Measurements from ENCODE around the gene CALN1.

CALN1 gene

GRCh38 chr7:72283309-72283708 is 128.8 kb downstream of the CALN1 start:
- Histone ChIP-seq H3K4me2 (ENCODE audit: low read depth, low read length) (no peak overlapping the region), H3K9me2 (replicated peaks; ENCODE audit: insufficient read depth, low read length) (no peaks in the 10 kb centered on the region), H3K4me3 (ENCODE audit: low read length) (no peak overlapping the region), H3K9ac (ENCODE audit: low read length) (no peak overlapping the region), H3K4me1 (ENCODE audit: low read length) (no peaks in the 10 kb centered on the region), H4K20me1 (ENCODE audit: insufficient read depth, low read length) (no peaks in the 10 kb centered on the region), H3K27ac (ENCODE audit: low read length) (no peak overlapping the region), H3K79me2 (ENCODE audit: low read length) (no peaks in the 10 kb centered on the region), H3K27me3 (replicated peaks; ENCODE audit: insufficient read depth, low read length) (no peaks in the 10 kb centered on the region), H3F3A (ENCODE audit: insufficient read depth, low read length) (no peaks in the 10 kb centered on the region), H3K36me3 (replicated peaks; ENCODE audit: insufficient read depth, low read length) (no peaks in the 10 kb centered on the region), H2AFZ (ENCODE audit: low read length) (no peak overlapping the region), H3K9me3 (replicated peaks; ENCODE audit: insufficient read depth, low read length) (no peaks in the 10 kb centered on the region)
- TF ChIP-seq EZH2phosphoT487 (IDR thresholded peaks at IDR 0.05; ENCODE audit: low read length) (no peak), EZH2 (optimal IDR thresholded peaks at IDR 0.05; ENCODE audit: low read depth, low read length) (no peak)
- TF ChIP-seq, protein P1, sequence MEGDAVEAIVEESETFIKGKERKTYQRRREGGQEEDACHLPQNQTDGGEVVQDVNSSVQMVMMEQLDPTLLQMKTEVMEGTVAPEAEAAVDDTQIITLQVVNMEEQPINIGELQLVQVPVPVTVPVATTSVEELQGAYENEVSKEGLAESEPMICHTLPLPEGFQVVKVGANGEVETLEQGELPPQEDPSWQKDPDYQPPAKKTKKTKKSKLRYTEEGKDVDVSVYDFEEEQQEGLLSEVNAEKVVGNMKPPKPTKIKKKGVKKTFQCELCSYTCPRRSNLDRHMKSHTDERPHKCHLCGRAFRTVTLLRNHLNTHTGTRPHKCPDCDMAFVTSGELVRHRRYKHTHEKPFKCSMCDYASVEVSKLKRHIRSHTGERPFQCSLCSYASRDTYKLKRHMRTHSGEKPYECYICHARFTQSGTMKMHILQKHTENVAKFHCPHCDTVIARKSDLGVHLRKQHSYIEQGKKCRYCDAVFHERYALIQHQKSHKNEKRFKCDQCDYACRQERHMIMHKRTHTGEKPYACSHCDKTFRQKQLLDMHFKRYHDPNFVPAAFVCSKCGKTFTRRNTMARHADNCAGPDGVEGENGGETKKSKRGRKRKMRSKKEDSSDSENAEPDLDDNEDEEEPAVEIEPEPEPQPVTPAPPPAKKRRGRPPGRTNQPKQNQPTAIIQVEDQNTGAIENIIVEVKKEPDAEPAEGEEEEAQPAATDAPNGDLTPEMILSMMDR (IDR thresholded peaks at IDR 0.05; ENCODE audit: low read length) = no peak
- no peak for DNase-seq

GRCh38 chr7:72281308-72281707 is 130.8 kb downstream of the CALN1 start:
- Histone ChIP-seq H4K20me1 (ENCODE audit: insufficient read depth, low read length) (no peaks in the 10 kb centered on the region), H3K4me1 (ENCODE audit: low read length) (no peaks in the 10 kb centered on the region), H3K9ac (ENCODE audit: low read length) (no peak overlapping the region), H3K4me3 (ENCODE audit: low read length) (no peak overlapping the region), H3K79me2 (ENCODE audit: low read length) (no peaks in the 10 kb centered on the region), H3K27ac (ENCODE audit: low read length) (no peak overlapping the region), H3F3A (ENCODE audit: insufficient read depth, low read length) (no peaks in the 10 kb centered on the region), H3K9me2 (replicated peaks; ENCODE audit: insufficient read depth, low read length) (no peaks in the 10 kb centered on the region), H2AFZ (ENCODE audit: low read length) (no peak overlapping the region), H3K36me3 (replicated peaks; ENCODE audit: insufficient read depth, low read length) (no peaks in the 10 kb centered on the region), H3K27me3 (replicated peaks; ENCODE audit: insufficient read depth, low read length) (no peaks in the 10 kb centered on the region), H3K4me2 (ENCODE audit: low read depth, low read length) (no peak overlapping the region), H3K9me3 (replicated peaks; ENCODE audit: insufficient read depth, low read length) (no peaks in the 10 kb centered on the region)
- no peak for DNase-seq
- no peak for TF ChIP-seq EZH2phosphoT487 (IDR thresholded peaks at IDR 0.05; ENCODE audit: low read length)

GRCh38 chr7:72279203-72279602 is 132.9 kb downstream of the CALN1 start:
- TF ChIP-seq EZH2phosphoT487 (IDR thresholded peaks at IDR 0.05; ENCODE audit: low read length) (no peak), EZH2 (optimal IDR thresholded peaks at IDR 0.05; ENCODE audit: low read depth, low read length) (no peak)
- TF ChIP-seq, protein P1 (IDR thresholded peaks at IDR 0.05; ENCODE audit: low read length) = no peak

GRCh38 chr7:72278550-72278949 is 133.6 kb downstream of the CALN1 start:
- no peaks in the 10 kb centered on the region for H3K4me1 ChIP-seq (ENCODE audit: low read length)

More at GRCh38 chr7:72279203-72279602, 132.9 kb downstream of the CALN1 start:
- Histone ChIP-seq H3K9ac (ENCODE audit: low read length) (no peak overlapping the region), H3K9me3 (replicated peaks; ENCODE audit: insufficient read depth, low read length) (no peaks in the 10 kb centered on the region), H3K27me3 (replicated peaks; ENCODE audit: insufficient read depth, low read length) (no peaks in the 10 kb centered on the region), H3K9me2 (replicated peaks; ENCODE audit: insufficient read depth, low read length) (no peaks in the 10 kb centered on the region), H3F3A (ENCODE audit: insufficient read depth, low read length) (no peaks in the 10 kb centered on the region), H3K4me3 (ENCODE audit: low read length) (no peak overlapping the region), H3K79me2 (ENCODE audit: low read length) (no peaks in the 10 kb centered on the region), H4K20me1 (ENCODE audit: insufficient read depth, low read length) (no peaks in the 10 kb centered on the region), H3K27ac (ENCODE audit: low read length) (no peak overlapping the region), H2AFZ (ENCODE audit: low read length) (no peak overlapping the region), H3K4me1 (ENCODE audit: low read length) (no peaks in the 10 kb centered on the region), H3K4me2 (ENCODE audit: low read depth, low read length) (no peak overlapping the region), H3K36me3 (replicated peaks; ENCODE audit: insufficient read depth, low read length) (no peaks in the 10 kb centered on the region)
- DNase-seq = no peak

More at GRCh38 chr7:72278550-72278949, 133.6 kb downstream of the CALN1 start:
- Histone ChIP-seq H3K4me2 (ENCODE audit: low read depth, low read length) (no peak overlapping the region), H3K9me2 (replicated peaks; ENCODE audit: insufficient read depth, low read length) (no peaks in the 10 kb centered on the region), H3K27ac (ENCODE audit: low read length) (no peak overlapping the region), H4K20me1 (ENCODE audit: insufficient read depth, low read length) (no peaks in the 10 kb centered on the region), H3K4me3 (ENCODE audit: low read length) (no peak overlapping the region), H3F3A (ENCODE audit: insufficient read depth, low read length) (no peaks in the 10 kb centered on the region), H3K9me3 (replicated peaks; ENCODE audit: insufficient read depth, low read length) (no peaks in the 10 kb centered on the region), H3K9ac (ENCODE audit: low read length) (no peak overlapping the region), H2AFZ (ENCODE audit: low read length) (no peak overlapping the region), H3K27me3 (replicated peaks; ENCODE audit: insufficient read depth, low read length) (no peaks in the 10 kb centered on the region), H3K79me2 (ENCODE audit: low read length) (no peaks in the 10 kb centered on the region), H3K36me3 (replicated peaks; ENCODE audit: insufficient read depth, low read length) (no peaks in the 10 kb centered on the region)
- no peak for DNase-seq
- TF ChIP-seq, protein P1 (IDR thresholded peaks at IDR 0.05; ENCODE audit: low read length) = no peak
- TF ChIP-seq EZH2phosphoT487 (IDR thresholded peaks at IDR 0.05; ENCODE audit: low read length) = no peak
- no peak for TF ChIP-seq EZH2 (optimal IDR thresholded peaks at IDR 0.05; ENCODE audit: low read depth, low read length)
